SU-DHL-6 (cell line): ENCODE results near the gene CASP9.

Experiments used
- CTCF ChIP-seq: fragments of 200-600 bp; sonication (generic); IDR thresholded peaks from one replicate; pipeline ENCODE4 v1.5.1; 2017; ENCODE audit warnings: antibody characterized with exemption, mild to moderate bottlenecking, low read length, moderate library complexity; ENCODE audit not compliant: insufficient read depth, poor library complexity, severe bottlenecking
- EZH2phosphoT487 ChIP-seq: fragments of 200-600 bp; sonication (generic), shearing (Covaris generic); conservative IDR thresholded peaks from 2 replicates; pipeline ENCODE4 v1.6.1; 2018; ENCODE audit warnings: mild to moderate bottlenecking, antibody characterized with exemption, low read length, moderate library complexity, mixed read lengths

GRCh38 chr1:15559189-15559810, 35.3 kb upstream of the CASP9 start:
- TF ChIP-seq CTCF (no peak), EZH2phosphoT487 (no peak)
